WI38 (cell line): ENCODE data around the gene DNAI4.

ENCODE experiments used
- H3K4me3 ChIP-seq: 2 replicates; pipeline ENCODE4 v1.5.1; 2011; ENCODE audit warnings: low read depth, mild to moderate bottlenecking, control low read depth, low read length
- TF ChIP-seq, protein P1 (sequence below): IDR thresholded peaks from 2 replicates; pipeline ENCODE4 v1.5.1; 2012; ENCODE audit warnings: low read depth, mild to moderate bottlenecking, control low read depth, low read length

DNAI4 gene

GRCh38 chr1:66768965-66769364 lies 155.7 kb downstream of the DNAI4 start:
- TF ChIP-seq, protein P1, sequence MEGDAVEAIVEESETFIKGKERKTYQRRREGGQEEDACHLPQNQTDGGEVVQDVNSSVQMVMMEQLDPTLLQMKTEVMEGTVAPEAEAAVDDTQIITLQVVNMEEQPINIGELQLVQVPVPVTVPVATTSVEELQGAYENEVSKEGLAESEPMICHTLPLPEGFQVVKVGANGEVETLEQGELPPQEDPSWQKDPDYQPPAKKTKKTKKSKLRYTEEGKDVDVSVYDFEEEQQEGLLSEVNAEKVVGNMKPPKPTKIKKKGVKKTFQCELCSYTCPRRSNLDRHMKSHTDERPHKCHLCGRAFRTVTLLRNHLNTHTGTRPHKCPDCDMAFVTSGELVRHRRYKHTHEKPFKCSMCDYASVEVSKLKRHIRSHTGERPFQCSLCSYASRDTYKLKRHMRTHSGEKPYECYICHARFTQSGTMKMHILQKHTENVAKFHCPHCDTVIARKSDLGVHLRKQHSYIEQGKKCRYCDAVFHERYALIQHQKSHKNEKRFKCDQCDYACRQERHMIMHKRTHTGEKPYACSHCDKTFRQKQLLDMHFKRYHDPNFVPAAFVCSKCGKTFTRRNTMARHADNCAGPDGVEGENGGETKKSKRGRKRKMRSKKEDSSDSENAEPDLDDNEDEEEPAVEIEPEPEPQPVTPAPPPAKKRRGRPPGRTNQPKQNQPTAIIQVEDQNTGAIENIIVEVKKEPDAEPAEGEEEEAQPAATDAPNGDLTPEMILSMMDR, result no peak
- H3K4me3 ChIP-seq, result no peak overlapping the region

DNA sequence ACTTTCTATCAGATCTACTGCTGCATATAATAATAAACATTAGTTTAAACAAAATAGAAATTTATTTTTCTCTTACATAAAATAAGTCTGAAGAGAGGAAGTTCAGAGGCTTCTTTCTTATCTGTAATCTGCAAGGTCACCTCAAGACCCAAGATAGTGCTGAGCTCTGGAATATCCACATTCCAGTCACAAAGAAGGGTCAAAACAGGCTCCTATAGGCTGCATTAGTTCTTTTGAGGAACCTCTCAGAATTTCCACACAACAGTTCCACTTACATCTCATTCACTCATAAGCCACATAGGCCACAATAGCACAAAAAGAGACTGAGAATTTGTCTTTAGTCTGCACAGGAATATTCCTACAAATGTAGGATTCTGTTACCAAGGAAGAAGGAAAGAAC lies 157.0 kb downstream of the DNAI4 start:
- TF ChIP-seq, protein P1, result no peak
- H3K4me3 ChIP-seq, result no peak overlapping the region

DNA sequence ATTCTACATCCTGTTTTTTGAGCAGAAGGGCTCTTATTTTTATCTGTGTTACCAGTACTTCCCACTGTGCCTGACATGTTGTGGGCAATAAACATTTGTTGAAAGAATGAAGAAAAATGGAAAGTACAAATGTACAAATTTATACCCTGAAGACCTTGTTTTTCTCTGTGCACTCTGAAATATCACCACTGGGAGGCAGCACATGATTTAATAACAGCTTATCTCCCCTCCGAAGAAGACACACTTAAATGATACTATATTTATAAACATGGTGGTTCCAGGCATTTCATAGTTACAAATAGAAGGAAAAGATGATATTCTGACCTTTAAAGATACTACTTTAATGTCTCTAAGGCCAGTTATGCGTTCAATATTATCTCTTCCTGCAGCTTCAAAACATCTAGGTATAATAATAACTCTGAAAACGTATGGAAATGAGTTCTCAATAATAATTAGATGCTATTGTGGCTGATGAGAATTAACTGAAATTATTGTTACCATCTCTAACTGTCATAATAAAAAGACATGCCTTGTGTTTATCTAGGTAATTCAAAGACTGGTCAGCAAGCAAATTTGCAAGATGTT lies 159.6 kb downstream of the DNAI4 start:
- H3K4me3 ChIP-seq, result no peak overlapping the region
- TF ChIP-seq, protein P1, result peak; percentile 41; the same call in 1 of the 2 replicates
